ENCODE measurements around the gene PRRT3. TPM values are rescaled to one million over a fixed set of nuclear protein-coding genes. Genes with fewer than 3 reads are reported as not detected.

The PRRT3 gene
- total and polyA plus RNA-seq, 2 of the 4 experiments (the other 2 are of a cell fraction), result 0.72 to 4.2 TPM

GRCh38 chr3:9917820-9918219 is 34.4 kb downstream of the PRRT3 start:
- POLR2A ChIA-PET (ENCODE audit: unreplicated experiment), result no interaction called here
- 89% methylated on average over 7 of the region's 10 CpGs; no CpG with 5 or more reads in 1 of the 2 experiments for WGBS, 2 experiments (ENCODE audit: extremely low coverage in 2 of 2, insufficient read length in 1 of 2)
- Histone ChIP-seq H2AK9ac (replicated peaks; ENCODE audit: low read depth, low read length, poor library complexity) (peak overlapping the region; percentile 78), H3K9ac (ENCODE audit: low read depth, low read length) (peak overlapping the region; percentile 1; the same call in 1 of the 2 replicates), H2AK5ac (ENCODE audit: low read depth, low read length) (0 out of 2 replicates have a peak overlapping the region, but pooled peaks have one; percentile 15), H2BK20ac (ENCODE audit: low read depth, low read length) (no peak overlapping the region), H2BK15ac (ENCODE audit: low read depth, low read length) (no peak overlapping the region), H3K27ac (ENCODE audit: insufficient read depth, low read length) (no peak overlapping the region), H2AFZ (replicated peaks; ENCODE audit: low read length, poor library complexity) (no peak overlapping the region), H3K4me3 (ENCODE audit: insufficient read depth, low read depth, low read length) (no peak overlapping the region), H3K4me2 (ENCODE audit: low read depth, low read length) (peak overlapping the region; percentile 94; the same call in 1 of the 2 replicates), H3K79me1 (ENCODE audit: low read depth in 1 of 2, low read length in 2 of 2) (peaks cover 7 to 38% of the 10 kb centered on the region in 2 experiments; a peak in 3 of 4 replicates), H3K23ac (ENCODE audit: low read depth, low read length) (no peak overlapping the region), H3K4ac (ENCODE audit: low read depth, low read length) (peak overlapping the region; percentile 59; the same call in 1 of the 2 replicates), H4K91ac (ENCODE audit: insufficient read depth, low read depth, low read length) (no peak overlapping the region), H4K8ac (ENCODE audit: low read depth in 2 of 2, low read length in 2 of 2) (peak overlapping the region in 1 of 2 experiments; percentile 73; a peak in 1 of 4 replicates), H3K14ac (replicated peaks; ENCODE audit: low read depth, low read length) (no peak overlapping the region), H2BK120ac (ENCODE audit: low read depth, low read length) (no peak overlapping the region), H2BK5ac (ENCODE audit: low read depth, low read length, poor library complexity, severe bottlenecking) (no peak overlapping the region), H3K18ac (ENCODE audit: low read depth, low read length) (no peak overlapping the region), H3K36me3 (ENCODE audit: control insufficient read depth, insufficient read depth, low read length) (peaks cover 2% of the 10 kb centered on the region; the same call in 1 of the 2 replicates), H3K9me1 (ENCODE audit: insufficient read depth, low read length) (peaks cover 11% of the 10 kb centered on the region), H4K5ac (ENCODE audit: low read depth, low read length) (peak overlapping the region; percentile 2; the same call in 1 of the 2 replicates), H3K56ac (ENCODE audit: extremely low read depth, insufficient read depth, low read length) (no peak overlapping the region), H3K9me3 (ENCODE audit: control insufficient read depth, insufficient read depth, low read length) (no peaks in the 10 kb centered on the region), H3K27me3 (ENCODE audit: control insufficient read depth, insufficient read depth, low read length) (no peaks in the 10 kb centered on the region), H4K20me1 (ENCODE audit: insufficient read depth, low read length) (no peaks in the 10 kb centered on the region), H3K4me1 (ENCODE audit: control insufficient read depth, insufficient read depth, low read length) (peaks cover 30% of the 10 kb centered on the region)
- no peak for DNase-seq
- BruUV-seq (replicated peaks), result no TSS peak
- no peak for ATAC-seq (ENCODE audit: low read depth)
- intact Hi-C loops (cut with micrococcal nuclease), result loop anchor here (5.0 kb wide), 1 partner anchor 201 kb away; no protein-coding TSS in a partner anchor
- TF ChIP-seq RFX5 (IDR thresholded peaks at IDR 0.05; ENCODE audit: low read depth, low read length) (no peak), CHD1 (IDR thresholded peaks at IDR 0.05; ENCODE audit: low read depth, low read length) (no peak), NFE2L2 (IDR thresholded peaks at IDR 0.05; ENCODE audit: low read depth, low read length) (no peak), MAZ (IDR thresholded peaks at IDR 0.05; ENCODE audit: borderline replicate concordance, low read depth, low read length) (no peak), USF2 (IDR thresholded peaks at IDR 0.05; ENCODE audit: low read depth, low read length) (no peak), MAFK (IDR thresholded peaks at IDR 0.05; ENCODE audit: low read depth, low read length) (no peak), MXI1 (IDR thresholded peaks at IDR 0.05; ENCODE audit: borderline replicate concordance, low read depth, low read length) (no peak), CTCF (conservative IDR thresholded peaks at IDR 0.05; ENCODE audit: low read depth, low read length) (no peak), RAD21 (IDR thresholded peaks at IDR 0.05; ENCODE audit: low read length) (no peak), SMC3 (IDR thresholded peaks at IDR 0.05; ENCODE audit: low read depth, low read length) (no peak), FOS (IDR thresholded peaks at IDR 0.05; ENCODE audit: low read depth, low read length) (no peak), POLR2A (IDR thresholded peaks at IDR 0.05; ENCODE audit: low read depth, low read length) (no peak), BHLHE40 (IDR thresholded peaks at IDR 0.05; ENCODE audit: low read depth, low read length) (no peak), RCOR1 (IDR thresholded peaks at IDR 0.05; ENCODE audit: insufficient replicate concordance, low read length) (no peak), CEBPB (IDR thresholded peaks at IDR 0.05; ENCODE audit: low read depth, low read length) (no peak)
- TF ChIP-seq, protein P1, sequence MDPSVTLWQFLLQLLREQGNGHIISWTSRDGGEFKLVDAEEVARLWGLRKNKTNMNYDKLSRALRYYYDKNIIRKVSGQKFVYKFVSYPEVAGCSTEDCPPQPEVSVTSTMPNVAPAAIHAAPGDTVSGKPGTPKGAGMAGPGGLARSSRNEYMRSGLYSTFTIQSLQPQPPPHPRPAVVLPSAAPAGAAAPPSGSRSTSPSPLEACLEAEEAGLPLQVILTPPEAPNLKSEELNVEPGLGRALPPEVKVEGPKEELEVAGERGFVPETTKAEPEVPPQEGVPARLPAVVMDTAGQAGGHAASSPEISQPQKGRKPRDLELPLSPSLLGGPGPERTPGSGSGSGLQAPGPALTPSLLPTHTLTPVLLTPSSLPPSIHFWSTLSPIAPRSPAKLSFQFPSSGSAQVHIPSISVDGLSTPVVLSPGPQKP (IDR thresholded peaks at IDR 0.05; ENCODE audit: borderline replicate concordance, low read depth, low read length), result no peak
- dilution Hi-C loops (cut with HindIII; ENCODE audit: low sequenced_read_pairs, unreplicated experiment), result no loop called here
- in situ Hi-C loops (cut with MboI; ENCODE audit: low sequenced_read_pairs), result no loop called here
- CTCF ChIA-PET, result no interaction called here
